GM18498 (cell line): ENCODE measurements around the gene ZNF627.
"Not testable (repeated sequence)": the region's sequence is repeated elsewhere in the genome, so short reads cannot be mapped to it uniquely, and the experiment has no call there.

Experiments used
- ATAC-seq: cut with Tn5 transposase; IDR thresholded peaks from one replicate; pipeline ENCODE4 v1.9.1; 2021; ENCODE audit warnings: mild to moderate bottlenecking, moderate library complexity; ENCODE audit not compliant: unreplicated experiment

ZNF627 gene

DNA sequence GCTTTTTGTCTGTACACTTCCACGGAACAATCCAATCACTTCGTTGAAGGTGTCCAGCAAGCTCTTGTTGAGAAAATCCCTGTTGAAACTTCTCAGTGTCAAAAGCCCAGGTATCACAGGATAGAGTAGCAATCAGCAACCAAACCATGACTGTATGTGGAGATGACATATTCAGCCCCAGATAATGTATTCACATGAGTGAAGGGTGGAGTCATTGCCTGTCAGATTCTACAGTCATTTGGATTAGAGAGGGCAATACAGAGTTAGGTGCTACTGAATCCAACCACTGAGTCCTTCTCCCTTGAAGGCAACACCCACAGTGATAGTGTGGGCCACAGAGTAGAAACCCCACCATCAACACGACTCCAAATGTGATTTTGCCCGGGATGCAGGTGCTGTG, 23.3 kb downstream of the ZNF627 start:
- no peak for ATAC-seq

DNA sequence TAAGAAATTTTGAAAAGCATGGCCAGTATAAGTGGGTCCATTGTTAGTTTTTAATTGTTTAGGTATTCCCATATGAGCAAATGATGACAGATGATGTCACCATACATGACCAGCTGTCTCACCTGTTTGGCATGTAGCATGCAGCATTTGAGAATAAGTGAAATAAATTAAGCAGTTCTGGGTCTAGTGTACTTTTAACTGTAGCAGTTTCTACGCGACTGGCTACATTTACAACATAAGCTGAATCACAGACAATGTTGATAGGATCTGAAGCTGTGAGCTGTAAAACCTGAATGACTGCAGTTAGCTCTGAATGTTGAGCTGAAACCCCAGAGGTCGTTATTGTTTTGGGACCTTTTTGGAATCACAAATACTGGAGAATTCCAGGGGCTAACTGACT, 25.1 kb downstream of the ZNF627 start:
- not testable (repeated sequence) for ATAC-seq

DNA sequence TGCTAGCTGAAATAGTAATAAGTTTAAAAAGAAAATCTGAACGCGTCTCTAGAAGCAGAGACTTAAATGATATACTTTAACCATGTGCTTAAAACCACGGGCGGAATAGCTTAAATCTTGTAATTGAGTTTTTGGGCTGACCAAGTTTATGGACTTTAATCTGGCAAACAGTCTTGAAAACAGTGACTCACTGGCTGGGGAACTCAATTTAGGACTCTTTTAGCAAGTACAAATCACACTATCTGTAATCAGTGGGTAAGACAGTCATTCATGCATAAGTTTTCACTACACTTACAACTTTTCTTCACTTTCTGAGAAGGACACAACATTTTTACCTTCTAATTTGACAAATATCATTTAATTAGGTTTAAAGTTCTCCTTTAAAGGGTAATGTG, 26.8 kb downstream of the ZNF627 start:
- no peak for ATAC-seq

DNA sequence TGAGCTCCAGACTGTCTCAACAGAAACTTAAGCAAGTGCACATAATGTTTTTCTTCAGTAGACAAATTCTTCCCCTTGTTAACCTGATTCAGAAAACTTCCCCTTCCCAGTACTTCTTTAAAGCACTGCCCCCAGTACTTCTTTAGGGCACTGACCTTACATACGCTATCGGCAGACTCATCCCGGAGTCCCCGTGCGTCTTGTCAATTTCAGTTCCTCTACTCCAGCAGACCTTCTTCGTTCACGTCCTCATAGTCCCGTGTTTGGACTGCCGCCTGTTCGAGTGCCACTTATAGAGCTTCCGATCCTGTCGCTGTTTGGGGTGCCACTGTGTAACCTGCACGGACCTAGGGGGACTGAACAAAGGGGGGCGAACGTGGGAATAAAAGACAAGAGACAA, 29.0 kb downstream of the ZNF627 start:
- ATAC-seq, result no peak

DNA sequence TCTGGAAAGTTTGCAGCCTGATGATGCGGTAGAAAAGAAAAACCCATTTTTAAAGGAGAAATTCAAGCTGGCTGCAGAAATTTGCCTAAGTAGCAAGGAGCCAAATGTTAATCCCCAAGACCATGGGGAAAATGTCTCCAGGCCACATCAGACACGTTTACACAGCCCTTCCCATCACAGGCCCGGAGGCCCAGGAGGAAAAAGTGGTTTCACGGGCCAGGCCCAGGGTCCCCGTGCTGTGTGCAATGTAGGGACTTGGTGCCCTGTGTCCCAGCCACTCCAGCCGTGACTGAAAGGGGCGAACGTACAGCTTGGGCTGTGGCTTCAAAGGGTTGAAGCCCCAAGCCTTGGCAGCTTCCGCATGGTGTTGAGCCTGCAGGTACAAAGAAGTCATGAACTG, 35.9 kb downstream of the ZNF627 start:
- ATAC-seq, result no peak

DNA sequence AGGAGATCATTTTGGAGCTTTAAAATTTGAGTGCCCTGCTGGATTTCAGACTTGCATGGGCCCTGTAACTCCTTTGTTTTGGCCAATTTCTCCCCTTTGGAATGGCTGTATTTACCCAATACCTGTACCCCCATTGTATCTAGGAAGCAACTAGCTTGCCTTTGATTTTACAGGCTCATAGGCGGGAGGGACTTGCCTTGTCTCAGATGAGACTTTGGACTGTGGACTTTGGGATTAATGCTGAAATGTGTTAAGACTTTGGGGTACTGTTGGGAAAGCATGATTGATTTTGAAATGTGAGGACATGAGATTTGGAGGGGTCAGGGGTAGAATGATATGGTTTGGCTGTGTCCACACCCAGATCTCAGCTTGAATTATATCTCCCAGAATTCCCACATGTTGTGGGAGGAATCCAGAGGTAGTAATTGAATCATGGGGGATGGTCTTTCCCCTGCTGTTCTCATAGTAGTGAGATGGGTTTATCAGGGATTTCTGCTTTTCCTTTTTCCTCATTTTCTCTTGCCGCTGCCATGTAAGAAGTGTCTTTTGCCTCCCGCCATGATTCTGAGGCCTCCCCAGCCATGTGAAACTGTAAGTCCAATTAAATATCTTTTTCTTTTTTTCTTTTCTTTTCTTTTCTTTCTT, 36.9 kb downstream of the ZNF627 start:
- not testable (repeated sequence) for ATAC-seq

DNA sequence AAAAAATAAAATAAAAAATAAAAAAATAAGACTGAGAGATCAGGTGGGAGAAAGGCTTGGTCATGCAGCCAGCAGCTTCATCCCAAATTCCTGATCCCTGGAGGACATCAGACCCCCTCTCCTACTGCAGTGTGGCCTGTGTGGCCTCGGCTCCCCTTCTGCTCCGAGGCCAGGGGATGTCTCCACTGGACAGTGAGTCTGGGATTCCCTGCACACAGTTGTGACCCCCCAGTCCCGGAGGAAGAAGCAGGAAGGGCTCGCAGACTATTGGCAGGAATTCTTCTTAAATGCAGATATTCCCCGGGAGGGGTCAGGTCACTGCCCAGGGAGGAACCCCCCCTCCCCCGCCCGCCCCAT, 41.9 kb downstream of the ZNF627 start:
- peak; percentile 17 for ATAC-seq

DNA sequence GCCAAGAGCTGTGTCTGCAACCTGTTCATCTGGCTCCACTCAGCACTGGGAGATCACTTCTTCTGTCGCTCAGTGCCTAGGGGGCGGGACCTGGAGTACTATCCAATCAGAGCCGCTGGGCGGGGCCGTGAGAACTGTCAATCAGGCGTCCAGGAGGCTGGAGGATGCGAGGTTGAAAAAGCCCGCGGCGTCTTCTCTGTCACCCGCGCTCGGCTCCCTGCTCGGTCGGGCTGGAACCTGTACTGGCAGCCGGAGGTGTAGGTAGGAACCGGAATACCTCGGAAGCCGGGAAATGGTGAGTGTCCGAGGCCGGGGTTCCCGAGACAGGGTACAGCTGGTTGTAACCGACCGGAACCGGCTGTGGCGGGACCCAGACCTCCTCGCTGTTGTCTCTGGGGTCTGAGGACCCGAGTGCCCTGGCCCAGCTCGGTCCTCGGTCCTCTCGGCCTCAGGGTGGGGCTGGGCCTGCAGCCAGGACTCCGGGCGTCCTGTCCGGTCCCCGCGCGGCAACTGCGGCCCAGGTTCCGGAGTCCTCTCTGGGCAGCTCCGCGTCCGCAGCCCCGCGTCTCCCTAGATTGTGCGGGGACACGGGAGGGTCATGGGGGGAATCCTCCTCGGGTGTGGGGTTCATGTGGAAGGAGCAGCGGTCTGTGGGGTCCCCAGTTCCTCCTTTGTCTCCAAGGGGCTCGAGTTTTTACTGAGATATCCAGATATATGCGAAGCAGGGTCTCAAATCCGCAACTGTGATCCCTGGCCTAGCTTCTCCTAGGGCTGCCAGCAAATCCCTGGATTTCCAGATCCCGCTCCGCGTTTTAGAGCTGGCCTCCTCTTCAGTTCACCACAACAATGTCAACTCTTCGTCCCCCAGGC, 42.6 kb downstream of the ZNF627 start:
- ATAC-seq, result peak; percentile 97

DNA sequence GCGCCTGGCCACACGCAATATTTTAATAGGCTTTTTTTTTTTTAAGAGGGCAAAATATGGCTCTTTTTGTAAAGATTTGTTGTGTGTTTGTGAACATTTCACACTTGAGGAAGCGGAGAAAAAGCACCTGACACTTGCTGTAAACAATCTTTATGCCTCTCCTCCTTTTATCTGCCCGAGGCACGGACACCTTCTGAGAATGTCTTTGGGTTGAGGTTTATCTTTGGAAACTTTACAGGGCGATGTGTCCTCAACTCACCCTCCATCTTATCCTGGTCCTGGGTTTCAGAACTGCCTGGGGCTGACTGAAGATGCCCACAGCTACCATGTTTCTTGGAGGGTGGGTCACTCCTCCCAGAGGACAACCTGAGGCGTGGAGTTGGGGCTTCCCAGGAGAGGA, 44.0 kb downstream of the ZNF627 start:
- ATAC-seq, result no peak

DNA sequence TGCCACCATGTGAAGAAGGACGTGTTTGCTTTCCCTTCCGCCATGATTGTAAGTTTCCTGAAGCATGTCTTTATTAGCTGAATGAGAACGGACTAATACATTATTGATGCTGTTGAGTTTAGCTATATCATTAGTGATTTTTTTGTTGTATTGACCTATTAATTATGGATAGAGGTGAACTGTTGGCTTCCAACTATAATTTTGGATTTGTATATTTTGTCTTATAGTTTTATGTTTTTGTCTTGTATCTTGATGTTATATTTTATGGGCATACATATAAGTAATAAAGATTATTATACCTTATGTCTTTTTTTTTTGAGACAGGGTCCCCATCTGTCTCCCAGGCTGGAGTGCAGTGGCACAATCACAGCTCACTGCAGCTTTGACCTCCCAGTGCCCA, 45.6 kb downstream of the ZNF627 start:
- no peak for ATAC-seq

DNA sequence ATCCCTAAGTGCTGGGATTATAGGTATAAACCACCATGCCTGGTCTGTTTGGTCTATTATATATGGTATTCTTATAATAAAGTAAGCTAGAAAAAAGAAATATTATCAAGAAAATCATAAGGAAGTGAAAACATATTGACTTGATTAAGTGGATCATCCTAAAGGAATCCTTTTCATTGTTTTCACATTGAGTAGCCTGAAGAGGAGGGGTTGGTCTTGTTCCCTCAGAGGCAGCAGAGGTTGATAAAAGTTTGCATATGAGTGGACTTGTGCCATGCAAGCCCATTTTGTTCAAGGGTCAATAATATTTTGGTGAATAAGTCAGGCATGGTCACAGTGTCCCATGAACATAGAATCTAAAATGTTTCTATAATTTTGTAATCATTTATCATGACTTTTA, 52.7 kb downstream of the ZNF627 start:
- ATAC-seq, result no peak

DNA sequence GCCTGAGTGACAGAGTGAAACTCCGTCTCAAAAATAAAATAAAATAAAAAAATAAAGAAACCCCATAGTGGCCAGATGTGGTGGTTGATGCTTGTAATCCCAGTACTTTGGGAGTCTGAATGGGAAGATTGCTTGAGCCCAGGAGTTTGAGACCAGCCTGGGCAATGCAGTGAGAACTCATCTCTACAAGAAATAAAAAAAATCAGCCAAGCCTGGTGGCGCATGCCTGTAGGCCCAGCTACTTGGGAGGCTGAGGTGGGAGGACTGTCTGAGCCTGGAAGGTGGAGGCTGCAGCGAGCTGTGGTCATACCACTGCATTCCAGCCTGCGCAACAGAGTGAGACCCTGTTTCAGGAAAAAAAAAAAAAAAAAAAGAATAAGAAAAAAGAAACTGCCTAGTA, 53.8 kb downstream of the ZNF627 start:
- no peak for ATAC-seq

DNA sequence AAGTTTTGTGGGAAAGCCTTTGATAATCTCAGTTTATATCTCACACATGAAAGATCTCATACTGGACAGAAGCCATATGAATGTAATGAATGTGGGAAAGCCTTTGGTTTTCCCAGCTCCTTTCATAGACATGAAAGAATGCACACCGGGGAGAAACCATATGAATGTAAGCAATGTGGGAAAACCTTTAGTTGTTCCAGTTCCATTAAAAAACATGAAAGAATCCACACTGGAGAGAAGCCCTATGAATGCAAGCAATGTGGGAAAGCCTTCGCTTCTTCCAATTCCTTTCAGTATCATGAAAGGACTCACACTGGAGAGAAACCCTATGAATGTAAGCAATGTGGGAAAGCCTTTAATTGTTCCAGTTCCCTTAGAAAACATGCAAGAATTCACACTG, 54.8 kb downstream of the ZNF627 start:
- ATAC-seq, result no peak

DNA sequence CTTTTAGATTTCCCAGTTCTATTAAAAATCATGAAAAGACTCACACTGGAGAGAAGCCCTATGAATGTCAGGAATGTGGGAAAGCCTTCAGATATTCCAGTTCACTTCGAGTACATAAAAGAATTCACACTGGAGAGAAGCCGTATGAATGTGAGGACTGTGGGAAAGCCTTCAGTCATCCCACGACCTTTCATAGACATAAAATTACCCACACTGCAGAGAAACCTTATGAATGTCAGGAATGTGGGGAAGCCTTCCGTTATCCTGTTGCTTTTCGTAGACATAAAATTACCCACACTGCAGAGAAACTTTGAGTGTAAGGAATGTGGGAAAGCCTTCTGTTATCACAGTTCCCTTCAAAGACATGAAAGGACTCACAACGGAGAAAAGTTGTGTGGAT, 55.2 kb downstream of the ZNF627 start:
- ATAC-seq, result no peak

DNA sequence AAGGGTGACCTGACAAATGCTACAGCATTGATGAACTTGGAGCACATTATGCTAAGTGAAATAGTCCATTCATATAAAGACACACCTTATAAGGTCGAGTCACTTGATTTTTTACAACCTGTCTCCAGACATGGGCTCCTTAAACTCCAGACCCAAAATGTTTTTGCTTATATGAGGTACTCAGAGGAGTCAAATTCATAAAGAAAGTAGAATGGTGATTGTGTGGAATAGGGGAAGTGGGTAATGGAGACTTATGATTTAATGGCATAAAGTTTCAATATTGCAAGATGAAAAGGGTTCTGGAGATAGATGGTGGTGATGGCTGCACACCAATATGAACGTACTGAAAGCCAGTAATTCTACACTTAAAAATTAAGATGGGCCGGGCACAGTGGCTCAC, 59.3 kb downstream of the ZNF627 start:
- ATAC-seq, result no peak

DNA sequence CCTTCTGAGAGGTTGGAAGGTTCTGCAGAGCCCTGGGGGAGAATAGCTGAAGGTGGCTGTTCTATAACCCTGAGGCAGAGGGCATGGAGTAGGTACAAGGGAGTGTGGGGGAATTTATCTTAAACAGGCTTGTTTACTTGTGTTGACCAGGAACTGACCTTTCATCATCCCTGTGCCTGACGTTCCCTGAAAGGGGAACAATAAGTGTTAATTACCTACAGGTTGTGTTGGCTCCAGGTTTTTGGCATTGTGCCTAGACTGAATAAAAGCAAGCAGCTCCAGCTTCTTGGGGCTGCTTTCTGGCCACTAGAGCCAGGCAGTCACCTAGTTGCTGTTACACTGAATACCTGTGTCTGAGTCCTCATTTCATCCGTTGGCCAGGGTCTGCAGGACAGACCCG, 60.0 kb downstream of the ZNF627 start:
- ATAC-seq, result no peak

DNA sequence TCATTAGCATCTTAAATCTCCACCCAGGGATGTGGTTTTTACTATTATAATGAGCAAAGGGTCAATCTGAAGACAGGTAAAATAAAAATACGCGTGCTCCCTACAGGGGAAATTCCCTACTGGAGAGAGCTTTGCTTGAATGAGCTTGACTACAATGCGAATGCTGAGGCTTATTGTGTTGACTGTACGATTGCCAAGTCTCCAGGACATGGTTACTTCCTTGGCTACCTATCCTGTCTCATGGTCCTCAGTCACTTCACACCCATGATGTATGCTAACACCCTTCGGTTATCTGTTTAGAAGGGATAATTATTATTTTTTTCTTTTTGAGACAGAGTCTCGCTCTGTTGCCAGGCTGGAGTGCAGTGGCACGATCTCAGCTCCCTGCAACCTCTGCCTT, 61.7 kb downstream of the ZNF627 start:
- ATAC-seq, result no peak

DNA sequence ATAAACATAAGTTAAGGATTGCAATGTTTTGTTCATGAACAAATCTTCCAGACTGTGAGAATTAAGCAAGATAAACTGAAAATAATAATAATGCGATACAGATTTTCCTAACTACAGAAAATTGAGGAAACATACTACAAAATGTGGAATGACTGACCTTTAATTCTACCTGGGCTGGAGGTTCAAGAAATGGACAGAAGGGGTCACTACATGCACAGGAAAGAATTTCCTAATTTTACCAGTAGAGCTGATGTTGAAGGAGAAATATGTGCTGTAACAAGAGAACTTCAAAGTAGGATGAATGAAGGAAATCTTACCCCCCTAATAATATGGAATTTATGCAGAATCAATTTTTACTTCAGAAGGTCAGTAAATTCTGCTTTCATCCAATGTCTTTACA, 62.3 kb downstream of the ZNF627 start:
- ATAC-seq, result no peak

DNA sequence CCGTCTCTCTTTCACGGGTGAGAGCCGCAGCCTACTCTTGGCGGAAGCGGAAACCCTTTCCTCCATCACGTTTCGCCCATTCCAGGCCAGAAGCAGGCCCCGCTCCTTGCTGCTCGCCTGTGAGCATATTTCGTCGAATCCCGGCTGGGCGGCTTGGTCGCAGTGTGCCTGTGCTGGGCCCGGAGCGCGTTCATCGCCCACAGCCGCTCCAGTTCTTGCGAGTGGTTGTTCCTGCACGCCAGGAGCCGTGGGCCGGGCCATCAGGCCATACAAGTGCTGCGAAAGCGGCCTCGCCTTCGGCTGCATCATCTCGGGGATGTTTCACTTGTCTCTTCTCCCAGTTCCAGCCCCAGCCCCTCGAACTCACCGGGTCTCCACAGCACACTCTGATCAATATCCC, 65.0 kb downstream of the ZNF627 start:
- no peak for ATAC-seq

DNA sequence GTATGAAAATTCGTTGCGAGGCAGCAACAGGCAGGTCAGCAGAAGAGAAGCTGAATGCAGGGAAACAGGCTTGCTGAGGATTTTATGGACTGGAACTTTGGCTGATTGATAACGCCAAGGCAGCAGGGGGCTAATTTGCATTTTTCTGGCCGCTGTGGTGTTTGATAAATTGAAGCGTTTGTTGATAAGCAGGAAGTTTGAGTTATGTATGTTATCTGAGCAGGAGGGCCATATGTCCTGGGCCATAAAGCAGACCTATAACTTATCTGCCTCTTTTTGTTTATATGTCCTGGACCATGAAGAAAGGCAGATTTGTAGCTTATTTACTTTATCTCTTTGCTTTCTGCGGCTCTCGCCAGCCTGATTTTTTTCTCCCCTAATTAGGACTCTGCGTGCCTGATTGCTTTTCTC, 65.9 kb downstream of the ZNF627 start:
- ATAC-seq, result no peak
